SH-SY5Y (cell line): Measurements from ENCODE around the gene TXNRD3.

Experiments
- GATA2 ChIP-seq: IDR thresholded peaks from 2 replicates; pipeline ENCODE4 v1.6.1; 2011; ENCODE audit warnings: mild to moderate bottlenecking, low read depth, low read length
- GATA3 ChIP-seq: IDR thresholded peaks from 2 replicates; pipeline ENCODE4 v1.6.1; 2011; ENCODE audit warnings: low read depth, mild to moderate bottlenecking, low read length, moderate library complexity

GRCh38 chr3:126621171-126621570 lies 33.8 kb downstream of the TXNRD3 start:
- TF ChIP-seq GATA3 (no peak), GATA2 (no peak)
